ENCODE measurements around the gene SNX21. TPM values are rescaled to one million over a fixed set of nuclear protein-coding genes. Genes with fewer than 3 reads are reported as not detected.
A peak's percentile ranks its signal among the peaks of the same experiment; 100 is the strongest.

The SNX21 gene
- total RNA-seq, 1 experiment from 2014 or later, result 25.7 TPM

DNA sequence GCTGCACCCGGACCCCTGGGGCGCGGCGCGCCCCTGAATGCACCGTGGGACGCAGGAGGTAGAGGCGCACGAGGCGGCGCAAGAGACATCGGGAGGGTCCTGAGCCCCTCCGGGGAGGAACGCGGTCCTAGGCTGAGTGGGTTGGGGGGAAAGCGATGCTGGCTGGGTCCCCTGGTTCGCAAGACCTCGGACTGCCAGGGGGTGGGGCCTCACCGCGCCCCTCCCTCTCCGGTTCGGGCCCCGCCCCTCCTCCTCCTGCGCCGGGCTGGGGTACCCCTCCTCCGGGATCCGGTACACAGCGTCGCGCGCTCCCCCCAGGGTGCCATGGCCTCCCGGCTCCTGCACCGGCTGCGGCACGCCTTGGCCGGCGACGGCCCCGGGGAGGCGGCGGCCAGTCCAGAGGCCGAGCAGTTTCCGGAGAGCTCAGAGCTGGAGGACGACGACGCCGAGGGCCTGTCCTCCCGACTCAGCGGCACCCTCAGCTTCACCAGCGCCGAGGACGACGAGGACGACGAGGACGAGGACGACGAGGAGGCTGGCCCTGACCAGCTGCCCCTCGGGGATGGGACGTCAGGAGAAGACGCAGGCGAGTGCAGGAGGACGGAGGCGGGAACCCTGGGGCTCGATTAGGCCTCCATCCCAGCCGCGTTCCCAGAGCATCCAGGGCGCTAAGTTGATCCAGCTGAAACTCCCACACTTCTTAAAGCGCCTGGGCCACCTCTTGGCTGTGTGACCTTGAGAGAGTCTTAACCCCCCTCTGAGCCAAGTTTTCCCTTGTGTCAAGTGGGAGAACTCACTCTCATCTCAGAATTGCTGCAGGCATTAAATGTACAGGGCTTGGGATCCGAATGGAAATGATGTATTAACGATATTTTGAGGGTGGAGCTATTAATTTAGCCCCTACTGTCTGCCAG, 541 bp downstream of the SNX21 start:
- peak; percentile 93 for ATAC-seq
- ChIA-PET CTCF (no interaction called here), POLR2A (interaction anchor here (0.6 kb wide), 2 partner anchors 28 to 609 kb away, joined by 4 read pairs; no protein-coding TSS in a partner anchor)
- Histone ChIP-seq H3K4me1 (ENCODE audit: control insufficient read depth, insufficient read depth, low read length) (peaks cover 17% of the 10 kb centered on the region), H3K36me3 (ENCODE audit: control insufficient read depth, insufficient read depth, low read length) (no peaks in the 10 kb centered on the region; the same call in 1 of the 2 replicates), H3K27me3 (ENCODE audit: control insufficient read depth, insufficient read depth, low read length) (no peaks in the 10 kb centered on the region), H3K4me3 (ENCODE audit: low read depth in 2 of 2, low read length in 2 of 2) (peak overlapping the region; percentile 65 to 67), H3K27ac (ENCODE audit: low read length) (peak overlapping the region; percentile 88), H3K9me3 (ENCODE audit: control insufficient read depth, insufficient read depth, low read depth, low read length) (no peaks in the 10 kb centered on the region)
- in situ Hi-C loops (cut with HindIII; ENCODE audit: low pct_unique_long_range_greater_than_20kb, low sequenced_read_pairs), result no loop called here
- no peak for DNase-seq (ENCODE audit: low read depth, low spot score)
- intact Hi-C loops (cut with micrococcal nuclease; ENCODE audit: unreplicated experiment), result no loop called here
- BruUV-seq (replicated peaks), result no TSS peak
- peak; percentile 84 for TF ChIP-seq POLR2AphosphoS5 (IDR thresholded peaks at IDR 0.05; ENCODE audit: low read depth, low read length)
- TF ChIP-seq, protein P1, sequence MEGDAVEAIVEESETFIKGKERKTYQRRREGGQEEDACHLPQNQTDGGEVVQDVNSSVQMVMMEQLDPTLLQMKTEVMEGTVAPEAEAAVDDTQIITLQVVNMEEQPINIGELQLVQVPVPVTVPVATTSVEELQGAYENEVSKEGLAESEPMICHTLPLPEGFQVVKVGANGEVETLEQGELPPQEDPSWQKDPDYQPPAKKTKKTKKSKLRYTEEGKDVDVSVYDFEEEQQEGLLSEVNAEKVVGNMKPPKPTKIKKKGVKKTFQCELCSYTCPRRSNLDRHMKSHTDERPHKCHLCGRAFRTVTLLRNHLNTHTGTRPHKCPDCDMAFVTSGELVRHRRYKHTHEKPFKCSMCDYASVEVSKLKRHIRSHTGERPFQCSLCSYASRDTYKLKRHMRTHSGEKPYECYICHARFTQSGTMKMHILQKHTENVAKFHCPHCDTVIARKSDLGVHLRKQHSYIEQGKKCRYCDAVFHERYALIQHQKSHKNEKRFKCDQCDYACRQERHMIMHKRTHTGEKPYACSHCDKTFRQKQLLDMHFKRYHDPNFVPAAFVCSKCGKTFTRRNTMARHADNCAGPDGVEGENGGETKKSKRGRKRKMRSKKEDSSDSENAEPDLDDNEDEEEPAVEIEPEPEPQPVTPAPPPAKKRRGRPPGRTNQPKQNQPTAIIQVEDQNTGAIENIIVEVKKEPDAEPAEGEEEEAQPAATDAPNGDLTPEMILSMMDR (IDR thresholded peaks at IDR 0.05), result no peak
- TF ChIP-seq TCF7L2 (IDR thresholded peaks at IDR 0.05; ENCODE audit: low read depth, low read length), result no peak

DNA sequence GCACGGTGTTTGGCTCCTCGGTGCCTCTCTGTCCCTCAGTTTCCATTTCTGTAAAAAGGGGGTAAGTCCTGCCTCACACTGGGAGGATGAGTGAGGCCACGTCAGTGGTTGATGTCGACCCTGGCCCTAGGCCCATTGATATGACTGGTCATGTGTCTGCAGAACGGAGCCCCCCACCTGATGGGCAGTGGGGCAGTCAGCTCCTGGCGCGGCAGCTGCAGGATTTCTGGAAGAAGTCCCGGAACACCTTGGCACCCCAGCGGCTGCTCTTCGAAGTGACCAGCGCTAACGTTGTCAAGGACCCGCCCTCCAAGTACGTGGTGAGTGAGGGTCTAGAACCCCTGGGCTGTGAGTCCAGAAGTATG, 1.2 kb downstream of the SNX21 start:
- Histone ChIP-seq H3K27me3 (ENCODE audit: control insufficient read depth, insufficient read depth, low read length) (no peaks in the 10 kb centered on the region), H3K4me1 (ENCODE audit: control insufficient read depth, insufficient read depth, low read length) (peaks cover 17% of the 10 kb centered on the region), H3K36me3 (ENCODE audit: control insufficient read depth, insufficient read depth, low read length) (no peaks in the 10 kb centered on the region; the same call in 1 of the 2 replicates), H3K9me3 (ENCODE audit: control insufficient read depth, insufficient read depth, low read depth, low read length) (no peaks in the 10 kb centered on the region), H3K4me3 (ENCODE audit: low read depth in 2 of 2, low read length in 2 of 2) (peak overlapping the region; percentile 65 to 67), H3K27ac (ENCODE audit: low read length) (peak overlapping the region; percentile 88)
- ChIA-PET POLR2A (interaction anchor here (0.6 kb wide), 1 partner anchor 29 kb away, joined by 4 read pairs; no protein-coding TSS in a partner anchor), CTCF (no interaction called here)
- no peak for TF ChIP-seq POLR2AphosphoS5 (IDR thresholded peaks at IDR 0.05; ENCODE audit: low read depth, low read length)
- no peak for TF ChIP-seq TCF7L2 (IDR thresholded peaks at IDR 0.05; ENCODE audit: low read depth, low read length)
- BruUV-seq (replicated peaks), result no TSS peak
- DNase-seq (ENCODE audit: low read depth, low spot score) (no peak), ATAC-seq (no peak)
- in situ Hi-C loops (cut with HindIII; ENCODE audit: low pct_unique_long_range_greater_than_20kb, low sequenced_read_pairs), result no loop called here
- intact Hi-C loops (cut with micrococcal nuclease; ENCODE audit: unreplicated experiment), result no loop called here

DNA sequence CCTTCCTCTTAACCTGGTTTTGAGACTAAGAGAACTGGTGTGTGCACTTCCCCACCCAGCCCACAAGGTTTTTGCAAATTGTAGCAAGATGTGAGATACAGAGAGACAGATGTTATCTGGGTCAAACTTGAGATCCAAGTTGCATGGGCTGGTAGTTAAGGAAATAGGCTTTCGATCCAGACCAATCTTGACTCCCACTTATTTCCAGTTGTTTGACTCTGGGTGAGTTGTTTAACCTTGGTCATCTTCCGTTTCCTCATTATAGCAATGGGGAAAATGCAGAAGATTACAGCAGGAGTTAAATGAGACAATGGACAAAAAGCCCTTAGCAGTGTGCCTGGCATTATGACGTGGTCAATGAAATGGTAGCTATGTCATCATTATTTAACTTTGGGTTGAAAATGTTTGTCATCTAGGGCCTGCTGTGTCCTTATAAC, 1.7 kb downstream of the SNX21 start:
- POLR2A ChIA-PET, result no interaction called here
- Histone ChIP-seq H3K27ac (ENCODE audit: low read length) (no peak overlapping the region; the same call in 1 of the 2 replicates), H3K4me1 (ENCODE audit: control insufficient read depth, insufficient read depth, low read length) (peaks cover 17% of the 10 kb centered on the region), H3K36me3 (ENCODE audit: control insufficient read depth, insufficient read depth, low read length) (no peaks in the 10 kb centered on the region; the same call in 1 of the 2 replicates), H3K27me3 (ENCODE audit: control insufficient read depth, insufficient read depth, low read length) (no peaks in the 10 kb centered on the region), H3K4me3 (ENCODE audit: low read depth in 2 of 2, low read length in 2 of 2) (peak overlapping the region in 1 of 2 experiments; percentile 65), H3K9me3 (ENCODE audit: control insufficient read depth, insufficient read depth, low read depth, low read length) (no peaks in the 10 kb centered on the region)
- in situ Hi-C loops (cut with HindIII; ENCODE audit: low pct_unique_long_range_greater_than_20kb, low sequenced_read_pairs) (no loop called here), intact Hi-C loops (cut with micrococcal nuclease; ENCODE audit: unreplicated experiment) (no loop called here)
- DNase-seq (ENCODE audit: low read depth, low spot score) (no peak), ATAC-seq (no peak)
- BruUV-seq (replicated peaks), result no TSS peak
- TF ChIP-seq, protein P1 (IDR thresholded peaks at IDR 0.05), result no peak
- TF ChIP-seq POLR2AphosphoS5 (IDR thresholded peaks at IDR 0.05; ENCODE audit: low read depth, low read length), result no peak
- TF ChIP-seq, protein P2, sequence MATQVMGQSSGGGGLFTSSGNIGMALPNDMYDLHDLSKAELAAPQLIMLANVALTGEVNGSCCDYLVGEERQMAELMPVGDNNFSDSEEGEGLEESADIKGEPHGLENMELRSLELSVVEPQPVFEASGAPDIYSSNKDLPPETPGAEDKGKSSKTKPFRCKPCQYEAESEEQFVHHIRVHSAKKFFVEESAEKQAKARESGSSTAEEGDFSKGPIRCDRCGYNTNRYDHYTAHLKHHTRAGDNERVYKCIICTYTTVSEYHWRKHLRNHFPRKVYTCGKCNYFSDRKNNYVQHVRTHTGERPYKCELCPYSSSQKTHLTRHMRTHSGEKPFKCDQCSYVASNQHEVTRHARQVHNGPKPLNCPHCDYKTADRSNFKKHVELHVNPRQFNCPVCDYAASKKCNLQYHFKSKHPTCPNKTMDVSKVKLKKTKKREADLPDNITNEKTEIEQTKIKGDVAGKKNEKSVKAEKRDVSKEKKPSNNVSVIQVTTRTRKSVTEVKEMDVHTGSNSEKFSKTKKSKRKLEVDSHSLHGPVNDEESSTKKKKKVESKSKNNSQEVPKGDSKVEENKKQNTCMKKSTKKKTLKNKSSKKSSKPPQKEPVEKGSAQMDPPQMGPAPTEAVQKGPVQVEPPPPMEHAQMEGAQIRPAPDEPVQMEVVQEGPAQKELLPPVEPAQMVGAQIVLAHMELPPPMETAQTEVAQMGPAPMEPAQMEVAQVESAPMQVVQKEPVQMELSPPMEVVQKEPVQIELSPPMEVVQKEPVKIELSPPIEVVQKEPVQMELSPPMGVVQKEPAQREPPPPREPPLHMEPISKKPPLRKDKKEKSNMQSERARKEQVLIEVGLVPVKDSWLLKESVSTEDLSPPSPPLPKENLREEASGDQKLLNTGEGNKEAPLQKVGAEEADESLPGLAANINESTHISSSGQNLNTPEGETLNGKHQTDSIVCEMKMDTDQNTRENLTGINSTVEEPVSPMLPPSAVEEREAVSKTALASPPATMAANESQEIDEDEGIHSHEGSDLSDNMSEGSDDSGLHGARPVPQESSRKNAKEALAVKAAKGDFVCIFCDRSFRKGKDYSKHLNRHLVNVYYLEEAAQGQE (IDR thresholded peaks at IDR 0.05; ENCODE audit: insufficient read depth in 1 of 2, low read depth in 2 of 2, low read length in 1 of 2), result no peak
- TF ChIP-seq SIN3A (IDR thresholded peaks at IDR 0.05; ENCODE audit: borderline replicate concordance, insufficient read depth, low read depth, low read length), result no peak
- no peak for TF ChIP-seq TCF7L2 (IDR thresholded peaks at IDR 0.05; ENCODE audit: low read depth, low read length)
- CTCF ChIA-PET, result no interaction called here

Measured in Panc1 (cell line).